Posterior cingulate gyrus (tissue), 11 donors: ENCODE measurements around the gene SKAP2.

Source experiments
- DNase-seq, 10 donors: peaks; one replicate each; pipeline versions ENCODE4 v3.0.0 to v3.0.0-alpha.2; 2020 to 2021; ENCODE audit warnings: mixed read lengths in 3 of 10
- intact Hi-C: fragments of 100-400 bp; cut with DNase I; formaldehyde crosslinking; loops from one replicate; pipeline ENCODE4 v1.15.1; 2023

The SKAP2 gene

GRCh38 chr7:26698194-26698593 is 166.2 kb downstream of the SKAP2 start:
- no peak for DNase-seq
- intact Hi-C loops: no loop called here

- intact Hi-C loops: no loop called here
- no peak for DNase-seq
These were observed 167.4 kb downstream of the SKAP2 start for GRCh38 chr7:26696978-26697377.

- intact Hi-C loops: no loop called here
These were observed 168.2 kb downstream of the SKAP2 start for GRCh38 chr7:26696161-26696560.

GRCh38 chr7:26694713-26695112 is 169.7 kb downstream of the SKAP2 start:
- intact Hi-C loops: no loop called here

More at GRCh38 chr7:26696161-26696560, 168.2 kb downstream of the SKAP2 start:
- no peak for DNase-seq

GRCh38 chr7:26694141-26694540 is 170.2 kb downstream of the SKAP2 start:
- intact Hi-C loops: no loop called here
- no peak for DNase-seq

More at GRCh38 chr7:26694713-26695112, 169.7 kb downstream of the SKAP2 start:
- no peak for DNase-seq

- intact Hi-C loops: no loop called here
These were observed 172.5 kb downstream of the SKAP2 start for GRCh38 chr7:26691886-26692285.

GRCh38 chr7:26691406-26691805 is 173.0 kb downstream of the SKAP2 start:
- no peak for DNase-seq
- intact Hi-C loops: no loop called here

More at GRCh38 chr7:26691886-26692285, 172.5 kb downstream of the SKAP2 start:
- no peak for DNase-seq

- no peak for DNase-seq
- intact Hi-C loops: no loop called here
These were observed 174.1 kb downstream of the SKAP2 start for GRCh38 chr7:26690135-26690805.

GRCh38 chr7:26688936-26689506 is 175.4 kb downstream of the SKAP2 start:
- intact Hi-C loops: no loop called here
- no peak for DNase-seq

- intact Hi-C loops: no loop called here
These were observed 176.0 kb downstream of the SKAP2 start for GRCh38 chr7:26688388-26688787.

GRCh38 chr7:26687032-26687431 is 177.4 kb downstream of the SKAP2 start:
- DNase-seq: no peak
- intact Hi-C loops: loop anchor here (2.0 kb wide), 1 partner anchor 474 kb away; no protein-coding TSS in a partner anchor

More at GRCh38 chr7:26688388-26688787, 176.0 kb downstream of the SKAP2 start:
- no peak for DNase-seq

- DNase-seq: peak in 1 of 10 donors; percentile 34
- intact Hi-C loops: loop anchor here (2.0 kb wide), 1 partner anchor 474 kb away; no protein-coding TSS in a partner anchor
These were observed 177.9 kb downstream of the SKAP2 start for GRCh38 chr7:26686448-26686981.

- intact Hi-C loops: loop anchor here (2.0 kb wide), 1 partner anchor 475 kb away; no protein-coding TSS in a partner anchor
- DNase-seq: no peak
These were observed 178.8 kb downstream of the SKAP2 start for GRCh38 chr7:26685606-26686005.

- no peak for DNase-seq
- intact Hi-C loops: loop anchor here (5.0 kb wide), 1 partner anchor 787 kb away; no protein-coding TSS in a partner anchor
These were observed 179.9 kb downstream of the SKAP2 start for GRCh38 chr7:26684447-26684846.

GRCh38 chr7:26683277-26683676 is 181.1 kb downstream of the SKAP2 start:
- intact Hi-C loops: loop anchor here (5.0 kb wide), 1 partner anchor 786 kb away; no protein-coding TSS in a partner anchor
- no peak for DNase-seq

GRCh38 chr7:26681819-26682418 is 182.5 kb downstream of the SKAP2 start:
- intact Hi-C loops: loop anchor here (5.0 kb wide), 1 partner anchor 785 kb away; no protein-coding TSS in a partner anchor
- DNase-seq: no peak

- intact Hi-C loops: loop anchor here (5.0 kb wide), 1 partner anchor 783 kb away; no protein-coding TSS in a partner anchor
- DNase-seq: no peak
These were observed 183.8 kb downstream of the SKAP2 start for GRCh38 chr7:26680587-26680986.

GRCh38 chr7:26675143-26675887 is 189.1 kb downstream of the SKAP2 start:
- no peak for DNase-seq
- intact Hi-C loops: no loop called here

GRCh38 chr7:26673858-26674257 is 190.5 kb downstream of the SKAP2 start:
- no peak for DNase-seq
- intact Hi-C loops: no loop called here

GRCh38 chr7:26673271-26673670 is 191.1 kb downstream of the SKAP2 start:
- intact Hi-C loops: no loop called here
- no peak for DNase-seq
